ENCODE measurements around the gene PLXNA3. TPM values are rescaled to one million over a fixed set of nuclear protein-coding genes. Genes with fewer than 3 reads are reported as not detected.

PLXNA3 gene
- total RNA-seq, 1 donor from 2014 or later: 16.7 TPM

- peak overlapping the region; percentile 57 for H3K4me3 ChIP-seq (ENCODE audit: low read depth, low read length)
- TF ChIP-seq CTCF (IDR thresholded peaks at IDR 0.05; ENCODE audit: insufficient read depth, low read length, poor library complexity, severe bottlenecking): no peak
- no peaks in the 10 kb centered on the region for H3K36me3 ChIP-seq (ENCODE audit: control insufficient read depth, insufficient read depth, low read length)
- no peaks in the 10 kb centered on the region for H3K27me3 ChIP-seq (ENCODE audit: control insufficient read depth, insufficient read depth, low read length)
- no peak for DNase-seq (ENCODE audit: low read depth)
These were observed 13.3 kb upstream of the PLXNA3 start for GRCh38 chrX:154444755-154445246.

- no peak for DNase-seq (ENCODE audit: low read depth)
- no peaks in the 10 kb centered on the region for H3K36me3 ChIP-seq (ENCODE audit: control insufficient read depth, insufficient read depth, low read length)
These were observed 12.3 kb upstream of the PLXNA3 start for GRCh38 chrX:154445776-154446175.

GRCh38 chrX:154446430-154446829 lies 11.7 kb upstream of the PLXNA3 start:
- no peak overlapping the region for H3K4me3 ChIP-seq (ENCODE audit: low read depth, low read length)
- no peaks in the 10 kb centered on the region for H3K36me3 ChIP-seq (ENCODE audit: control insufficient read depth, insufficient read depth, low read length)
- H3K27me3 ChIP-seq (ENCODE audit: control insufficient read depth, insufficient read depth, low read length): no peaks in the 10 kb centered on the region
- no peak for DNase-seq (ENCODE audit: low read depth)
- TF ChIP-seq CTCF (IDR thresholded peaks at IDR 0.05; ENCODE audit: insufficient read depth, low read length, poor library complexity, severe bottlenecking): no peak

More at GRCh38 chrX:154445776-154446175, 12.3 kb upstream of the PLXNA3 start:
- Histone ChIP-seq H3K4me3 (ENCODE audit: low read depth, low read length) (no peak overlapping the region), H3K27me3 (ENCODE audit: control insufficient read depth, insufficient read depth, low read length) (no peaks in the 10 kb centered on the region)
- TF ChIP-seq CTCF (IDR thresholded peaks at IDR 0.05; ENCODE audit: insufficient read depth, low read length, poor library complexity, severe bottlenecking): no peak

GRCh38 chrX:154448484-154448883 lies 9.6 kb upstream of the PLXNA3 start:
- Histone ChIP-seq H3K27me3 (ENCODE audit: control insufficient read depth, insufficient read depth, low read length) (no peaks in the 10 kb centered on the region), H3K36me3 (ENCODE audit: control insufficient read depth, insufficient read depth, low read length) (no peaks in the 10 kb centered on the region), H3K4me3 (ENCODE audit: low read depth, low read length) (no peak overlapping the region)
- no peak for DNase-seq (ENCODE audit: low read depth)
- TF ChIP-seq CTCF (IDR thresholded peaks at IDR 0.05; ENCODE audit: insufficient read depth, low read length, poor library complexity, severe bottlenecking): no peak

- no peaks in the 10 kb centered on the region for H3K27me3 ChIP-seq (ENCODE audit: control insufficient read depth, insufficient read depth, low read length)
These were observed 8.5 kb upstream of the PLXNA3 start for GRCh38 chrX:154449618-154450017.

More at GRCh38 chrX:154449618-154450017, 8.5 kb upstream of the PLXNA3 start:
- H3K36me3 ChIP-seq (ENCODE audit: control insufficient read depth, insufficient read depth, low read length): no peaks in the 10 kb centered on the region
- no peak overlapping the region for H3K4me3 ChIP-seq (ENCODE audit: low read depth, low read length)
- no peak for DNase-seq (ENCODE audit: low read depth)
- TF ChIP-seq CTCF (IDR thresholded peaks at IDR 0.05; ENCODE audit: insufficient read depth, low read length, poor library complexity, severe bottlenecking): no peak
